Neuronal stem cell (in vitro differentiated cells): ENCODE data around the gene CMBL.

ENCODE experiments used
- DNase-seq: peaks from one replicate; pipeline ENCODE4 v3.0.0-alpha.2; 2013; ENCODE audit warnings: low spot score
- H2AFZ ChIP-seq: one replicate; pipeline ENCODE4 v1.6.1; 2013; ENCODE audit warnings: mild to moderate bottlenecking, low read length, inconsistent platforms
- H2AK5ac ChIP-seq: 2 replicates; pipeline ENCODE4 v1.6.1; 2013; ENCODE audit warnings: low read depth, mild to moderate bottlenecking, inconsistent platforms, low read length, moderate library complexity, mixed read lengths
- H2BK120ac ChIP-seq: 2 replicates; pipeline ENCODE4 v1.6.1; 2013; ENCODE audit warnings: low read depth, mild to moderate bottlenecking, inconsistent platforms, low read length, moderate library complexity, mixed read lengths
- H2BK12ac ChIP-seq: one replicate; pipeline ENCODE4 v1.6.1; 2013; ENCODE audit warnings: low read length, inconsistent platforms
- H2BK15ac ChIP-seq: 2 replicates; pipeline ENCODE4 v1.6.1; 2013; ENCODE audit warnings: mild to moderate bottlenecking, low read length, inconsistent platforms, mixed read lengths
- H2BK5ac ChIP-seq: one replicate; pipeline ENCODE4 v1.6.1; 2013; ENCODE audit warnings: inconsistent platforms, mild to moderate bottlenecking, low read length, moderate library complexity
- H3K14ac ChIP-seq: one replicate; pipeline ENCODE4 v1.6.1; 2013; ENCODE audit warnings: low read length, inconsistent platforms
- H3K18ac ChIP-seq: 2 replicates; pipeline ENCODE4 v1.6.1; 2013; ENCODE audit warnings: low read length, inconsistent platforms
- H3K23ac ChIP-seq: 2 replicates; pipeline ENCODE4 v1.6.1; 2013; ENCODE audit warnings: low read depth, mild to moderate bottlenecking, mixed read lengths, low read length, inconsistent platforms; ENCODE audit not compliant: poor library complexity
- H3K27ac ChIP-seq: replicated peaks from 3 replicates; pipeline ENCODE4 v1.5.1; 2013; ENCODE audit warnings: low read length, inconsistent platforms
- H3K27me3 ChIP-seq, 3 experiments: 2 replicates each; pipeline ENCODE4 v1.6.1; 2013; ENCODE audit warnings: low read length in 3 of 3, mild to moderate bottlenecking in 2 of 3, inconsistent platforms in 1 of 3, low read depth in 1 of 3, mixed read lengths in 1 of 3, moderate library complexity in 1 of 3; ENCODE audit not compliant: control insufficient read depth in 3 of 3, insufficient read depth in 3 of 3
- H3K36me3 ChIP-seq, 2 donors: replicated peaks in 1 of 2; 2 replicates each; pipeline ENCODE4 v1.6.1; 2013; ENCODE audit warnings: low read length in 2 of 2; ENCODE audit not compliant: control insufficient read depth in 2 of 2, insufficient read depth in 2 of 2
- H3K4ac ChIP-seq: 2 replicates; pipeline ENCODE4 v1.6.1; 2013; ENCODE audit warnings: inconsistent platforms, mild to moderate bottlenecking, low read length, moderate library complexity
- H3K4me1 ChIP-seq, 2 donors: 1 replicate in 1 of 2; 2 replicates in 1 of 2; pipeline ENCODE4 v1.6.1; 2013; ENCODE audit warnings: low read length in 2 of 2, low read depth in 1 of 2; ENCODE audit not compliant: control insufficient read depth in 2 of 2, insufficient read depth in 1 of 2
- H3K4me2 ChIP-seq: one replicate; pipeline ENCODE4 v1.6.1; 2013; ENCODE audit warnings: mild to moderate bottlenecking, low read length, inconsistent platforms; ENCODE audit not compliant: insufficient read depth, poor library complexity, severe bottlenecking
- H3K4me3 ChIP-seq, 2 donors: 2 replicates each; pipeline ENCODE4 v1.5.1; 2013; ENCODE audit warnings: low read length in 2 of 2, mild to moderate bottlenecking in 2 of 2, inconsistent platforms in 1 of 2, moderate library complexity in 1 of 2
- H3K79me1 ChIP-seq: one replicate; pipeline ENCODE4 v1.6.1; 2013; ENCODE audit warnings: low read depth, mild to moderate bottlenecking, inconsistent platforms, low read length, moderate library complexity
- H3K9ac ChIP-seq: one replicate; pipeline ENCODE4 v1.6.1; 2013; ENCODE audit warnings: mild to moderate bottlenecking, low read depth, low read length, inconsistent platforms; ENCODE audit not compliant: poor library complexity
- H3K9me3 ChIP-seq, 2 donors: replicated peaks in 1 of 2; 2 replicates each; pipeline versions ENCODE3 to v1.6.1; 2013; ENCODE audit warnings: low read length in 2 of 2, mild to moderate bottlenecking in 2 of 2, inconsistent platforms in 1 of 2, low read depth in 1 of 2, mixed read lengths in 1 of 2, moderate library complexity in 1 of 2; ENCODE audit not compliant: control insufficient read depth in 2 of 2, insufficient read depth in 1 of 2
- H4K8ac ChIP-seq: one replicate; pipeline ENCODE4 v1.6.1; 2013; ENCODE audit warnings: low read depth, mild to moderate bottlenecking, inconsistent platforms, low read length, moderate library complexity
- H4K91ac ChIP-seq: one replicate; pipeline ENCODE4 v1.6.1; 2013; ENCODE audit warnings: low read length, low read depth, mild to moderate bottlenecking, inconsistent platforms; ENCODE audit not compliant: poor library complexity
- WGBS, 2 donors: extraction: QIAGEN DNeasy Blood & Tissue Kit; methylation state at CpG; one replicate each; pipeline ENCODE4 v1.1.7; 2013; ENCODE audit warnings: missing lambda C conversion rate in 2 of 2, mixed read lengths in 1 of 2; ENCODE audit not compliant: insufficient read length in 2 of 2, insufficient replicate concordance in 1 of 2; ENCODE audit errors: extremely low coverage in 2 of 2; 5-methylcytosine and 5-hydroxymethylcytosine counted together

CMBL gene

DNA sequence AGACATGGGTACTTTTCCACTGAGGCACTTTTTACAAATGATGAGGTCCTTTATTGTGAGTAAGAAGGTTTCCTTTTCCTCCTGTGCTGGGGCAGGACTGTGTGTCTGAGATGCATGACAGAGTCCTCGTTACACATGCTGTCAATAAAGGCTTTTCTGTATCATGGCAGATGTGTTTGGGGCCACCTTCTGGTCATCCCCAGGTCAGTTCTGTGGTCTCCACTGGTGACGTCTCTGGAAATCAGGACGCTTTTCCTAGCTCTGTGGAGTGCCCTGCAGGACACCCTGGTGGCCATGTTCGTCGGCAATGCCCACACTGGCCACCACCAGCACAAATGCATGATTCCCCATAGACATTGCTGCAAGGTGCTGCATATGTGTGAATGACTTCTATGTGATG is 2.8 kb downstream of the CMBL start:
- Histone ChIP-seq H4K8ac (no peak overlapping the region), H3K27ac (no peak overlapping the region), H4K91ac (no peak overlapping the region), H3K4me1 (peaks cover 0 to 8% of the 10 kb centered on the region in 2 donors), H2BK12ac (no peak overlapping the region), H2AK5ac (no peak overlapping the region), H3K9ac (no peak overlapping the region), H3K4me2 (no peak overlapping the region), H2AFZ (no peak overlapping the region), H2BK120ac (no peak overlapping the region), H3K14ac (no peak overlapping the region), H2BK15ac (no peak overlapping the region), H2BK5ac (no peak overlapping the region), H3K4me3 (peak overlapping the region in 1 of 2 donors; percentile 53), H3K18ac (no peak overlapping the region), H3K36me3 (peaks cover 0 to 2% of the 10 kb centered on the region in 2 donors), H3K4ac (no peak overlapping the region), H3K27me3 (peaks cover 0 to 2% (median 0%) of the 10 kb centered on the region in 3 experiments), H3K9me3 (peaks cover 0 to 3% of the 10 kb centered on the region in 2 donors), H3K23ac (no peak overlapping the region), H3K79me1 (no peaks in the 10 kb centered on the region)
- DNase-seq, result no peak
- WGBS, 2 donors, result no CpG with 5 or more reads among the region's 5 CpGs

DNA sequence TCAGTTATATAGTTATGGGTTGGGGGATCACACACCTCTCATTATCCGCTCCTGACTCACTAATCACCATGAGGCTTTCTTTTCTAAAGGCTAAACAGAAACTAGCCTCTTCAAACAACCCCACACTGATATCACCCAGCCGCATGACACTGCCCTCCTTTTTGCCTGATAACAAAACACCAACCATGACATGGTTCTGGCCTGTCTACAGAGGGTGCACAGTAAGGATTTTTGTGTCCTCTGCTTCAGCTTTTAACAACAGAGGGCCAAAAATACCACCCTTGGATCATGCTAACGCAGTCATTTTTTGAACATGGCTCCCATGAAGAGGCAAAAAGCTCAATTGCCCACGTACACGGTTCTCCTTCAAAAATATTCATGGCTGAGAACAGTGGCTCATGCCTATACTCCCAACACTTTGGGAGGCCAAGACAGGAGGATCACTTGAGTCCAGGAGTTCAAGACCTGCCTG is 4.0 kb downstream of the CMBL start:
- Histone ChIP-seq H2BK120ac (no peak overlapping the region), H2BK12ac (no peak overlapping the region), H3K27ac (no peak overlapping the region), H4K91ac (no peak overlapping the region), H3K27me3 (peaks cover 0 to 2% (median 0%) of the 10 kb centered on the region in 3 experiments), H3K23ac (no peak overlapping the region), H3K4me2 (no peak overlapping the region), H3K14ac (no peak overlapping the region), H3K9me3 (peaks cover 0 to 4% of the 10 kb centered on the region in 2 donors), H3K4ac (no peak overlapping the region), H4K8ac (no peak overlapping the region), H3K9ac (no peak overlapping the region), H3K79me1 (no peaks in the 10 kb centered on the region), H3K18ac (no peak overlapping the region), H3K4me3 (no peak overlapping the region), H3K36me3 (peaks cover 0 to 2% of the 10 kb centered on the region in 2 donors), H2BK5ac (no peak overlapping the region), H2AFZ (no peak overlapping the region), H2BK15ac (no peak overlapping the region), H3K4me1 (peaks cover 0 to 8% of the 10 kb centered on the region in 2 donors), H2AK5ac (no peak overlapping the region)
- no CpG with 5 or more reads among the region's 5 CpGs for WGBS, 2 donors
- DNase-seq, result no peak

DNA sequence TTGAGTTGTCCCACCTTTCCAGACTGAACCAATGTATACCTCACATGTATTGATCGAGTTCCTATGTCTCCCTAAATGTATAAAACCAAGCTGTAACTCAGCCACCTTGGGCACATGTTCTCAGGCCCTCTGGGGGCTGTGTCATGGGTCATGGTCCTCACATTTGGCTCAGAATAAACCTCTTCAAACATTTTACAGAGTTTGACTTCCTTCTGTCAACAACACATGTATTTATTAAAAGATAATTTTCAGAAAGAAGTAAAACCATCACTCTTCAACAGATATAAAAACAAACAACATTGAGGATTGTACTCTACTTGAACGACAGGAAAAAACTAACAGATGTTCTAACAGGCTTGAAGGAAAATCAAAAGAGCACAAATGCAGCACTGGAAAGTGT is 4.5 kb downstream of the CMBL start:
- H3K23ac ChIP-seq, result no peak overlapping the region
- no peak overlapping the region for H3K14ac ChIP-seq
- no peak overlapping the region for H3K9ac ChIP-seq
- no peak overlapping the region for H2BK120ac ChIP-seq
- no peak for DNase-seq
- no peak overlapping the region for H4K91ac ChIP-seq
- H2BK12ac ChIP-seq, result no peak overlapping the region
- peaks cover 0 to 8% of the 10 kb centered on the region in 2 donors for H3K4me1 ChIP-seq
- H2BK5ac ChIP-seq, result no peak overlapping the region
- no peaks in the 10 kb centered on the region for H3K79me1 ChIP-seq
- H3K4ac ChIP-seq, result no peak overlapping the region
- H3K36me3 ChIP-seq, result peaks cover 0 to 2% of the 10 kb centered on the region in 2 donors
- no CpG with 5 or more reads among the region's 2 CpGs for WGBS, 2 donors
- peaks cover 0 to 2% (median 0%) of the 10 kb centered on the region in 3 experiments for H3K27me3 ChIP-seq
- H3K27ac ChIP-seq, result no peak overlapping the region
- H4K8ac ChIP-seq, result no peak overlapping the region
- no peak overlapping the region for H3K18ac ChIP-seq
- no peak overlapping the region for H3K4me3 ChIP-seq
- H2AK5ac ChIP-seq, result no peak overlapping the region
- no peak overlapping the region for H3K4me2 ChIP-seq
- H3K9me3 ChIP-seq, result peaks cover 0 to 4% of the 10 kb centered on the region in 2 donors
- no peak overlapping the region for H2AFZ ChIP-seq
- H2BK15ac ChIP-seq, result no peak overlapping the region

DNA sequence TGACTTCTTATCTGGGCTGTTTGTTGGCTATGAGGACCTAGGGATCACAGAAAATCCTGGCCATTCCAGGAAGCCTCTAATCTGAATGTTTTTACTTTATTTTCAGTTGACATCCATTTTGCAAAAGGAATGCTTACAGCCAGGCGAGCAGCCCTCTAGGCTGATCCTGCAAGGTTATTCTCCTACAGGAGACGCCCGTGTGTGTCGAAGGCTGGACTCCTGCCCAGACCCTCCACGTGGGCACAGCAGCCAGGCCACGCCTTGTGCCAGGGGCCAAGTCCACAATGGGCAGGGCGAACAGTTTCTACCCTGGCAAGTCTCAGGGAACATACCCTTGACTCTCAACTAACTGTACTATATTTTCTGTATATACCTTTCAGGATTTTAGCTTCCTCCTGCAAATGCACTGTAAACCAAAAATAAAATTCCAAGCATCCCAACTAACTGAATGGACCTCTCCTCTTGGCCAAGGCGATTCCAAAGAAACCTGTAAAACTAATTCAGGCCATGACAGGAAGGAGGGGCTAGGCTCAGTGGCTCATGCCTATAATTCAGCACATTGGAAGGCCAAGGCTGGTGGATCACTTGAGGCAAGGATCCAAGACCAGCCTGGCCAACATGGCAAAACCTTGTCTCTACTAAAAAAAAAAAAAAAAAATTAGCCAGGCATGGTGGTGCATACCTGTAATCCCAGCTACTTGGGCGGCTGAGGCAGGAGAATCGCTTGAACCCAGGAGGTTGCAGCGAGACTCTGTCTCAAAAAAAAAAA is 5.7 kb downstream of the CMBL start:
- H3K23ac ChIP-seq, result no peak overlapping the region
- no peak overlapping the region for H2AFZ ChIP-seq
- H3K4ac ChIP-seq, result no peak overlapping the region
- H3K36me3 ChIP-seq, result peaks cover 2% of the 10 kb centered on the region in 2 donors
- H3K4me2 ChIP-seq, result no peak overlapping the region
- no peak overlapping the region for H3K27ac ChIP-seq
- H3K4me3 ChIP-seq, result no peak overlapping the region
- H2BK12ac ChIP-seq, result no peak overlapping the region
- no peak overlapping the region for H4K91ac ChIP-seq
- H2BK5ac ChIP-seq, result no peak overlapping the region
- H2BK15ac ChIP-seq, result no peak overlapping the region
- H3K18ac ChIP-seq, result no peak overlapping the region
- peaks cover 0 to 12% of the 10 kb centered on the region in 2 donors for H3K4me1 ChIP-seq
- H3K27me3 ChIP-seq, result peaks cover 0 to 2% (median 0%) of the 10 kb centered on the region in 3 experiments
- H4K8ac ChIP-seq, result no peak overlapping the region
- no peak overlapping the region for H2BK120ac ChIP-seq
- H3K9me3 ChIP-seq, result peaks cover 0 to 4% of the 10 kb centered on the region in 2 donors
- H2AK5ac ChIP-seq, result no peak overlapping the region
- no CpG with 5 or more reads among the region's 11 CpGs for WGBS, 2 donors
- no peak overlapping the region for H3K14ac ChIP-seq
- H3K9ac ChIP-seq, result peak overlapping the region; percentile 45
- H3K79me1 ChIP-seq, result no peaks in the 10 kb centered on the region
- DNase-seq, result no peak
